Breast epithelium (tissue), 4 donors: ENCODE data around the gene PDE1C. TPM values are rescaled to one million over a fixed set of nuclear protein-coding genes. Genes with fewer than 3 reads are reported as not detected.

Experiments
- DNase-seq, 2 donors: peaks; one replicate each; pipeline ENCODE4 v3.0.0-alpha.2; 2019; ENCODE audit warnings: low spot score in 2 of 2
- H3K27ac ChIP-seq, 2 donors: fragments of 200-600 bp; sonication (generic) in 1 of 2; one replicate each; pipeline ENCODE4 v1.5.1; 2016 to 2019; ENCODE audit warnings: mild to moderate bottlenecking in 1 of 2
- H3K27me3 ChIP-seq, 2 donors: fragments of 200-600 bp; sonication (generic) in 1 of 2; one replicate each; pipeline versions ENCODE4 v1.5.1 to v1.6.0; 2017 to 2019; ENCODE audit warnings: control low read depth in 1 of 2, mild to moderate bottlenecking in 1 of 2
- H3K36me3 ChIP-seq: fragments of 200-600 bp; one replicate; pipeline ENCODE4 v1.5.1; 2019
- H3K4me1 ChIP-seq, 2 donors: fragments of 200-600 bp; sonication (generic); one replicate each; pipeline ENCODE4 v1.5.1; 2016 to 2019; ENCODE audit warnings: control low read depth in 1 of 2
- H3K4me3 ChIP-seq, 3 donors: fragments of 200-600 bp; sonication (generic); 1 replicate in 2 of 3; 2 replicates in 1 of 3; pipeline ENCODE4 v1.5.1; 2016 to 2019; ENCODE audit warnings: mild to moderate bottlenecking in 3 of 3, moderate library complexity in 2 of 3
- H3K9me3 ChIP-seq, 2 donors: fragments of 200-600 bp; sonication (generic) in 1 of 2; one replicate each; pipeline ENCODE4 v1.5.1; 2016 to 2019; ENCODE audit warnings: control low read depth in 1 of 2
- POLR2A ChIP-seq: fragments of 450-650 bp; IDR thresholded peaks from one replicate; pipeline ENCODE4 v1.6.1; 2016; ENCODE audit warnings: antibody characterized with exemption, mild to moderate bottlenecking, moderate library complexity
- POLR2AphosphoS5 ChIP-seq, 3 donors: sonication (generic); formaldehyde crosslinking; IDR thresholded peaks; one replicate each; pipeline ENCODE4 v1.6.1; 2017; ENCODE audit warnings: antibody characterized with exemption in 3 of 3
- intact Hi-C: fragments of 100-400 bp; cut with DNase I; formaldehyde crosslinking; loops from one replicate; pipeline ENCODE4 v1.15.1; 2023; ENCODE audit warnings: low total_unique reads
- total RNA-seq, 3 donors: library from RNA; depleted of rRNA; stranded (reverse); fragments of >200 nt; gene quantifications; one replicate each; pipeline ENCODE4 v1.1.0, GENCODE V29; 2016
- TF ChIP-seq, protein P1 (sequence below), 3 donors: fragments of 450-650 bp; IDR thresholded peaks; one replicate each; pipeline ENCODE4 v1.5.1; 2016 to 2017; ENCODE audit warnings: antibody characterized with exemption in 3 of 3, mild to moderate bottlenecking in 3 of 3, moderate library complexity in 3 of 3

The PDE1C gene
- total RNA-seq, 3 donors from 2014 or later = 3.2 to 30.1 (median 18.7) TPM

DNA sequence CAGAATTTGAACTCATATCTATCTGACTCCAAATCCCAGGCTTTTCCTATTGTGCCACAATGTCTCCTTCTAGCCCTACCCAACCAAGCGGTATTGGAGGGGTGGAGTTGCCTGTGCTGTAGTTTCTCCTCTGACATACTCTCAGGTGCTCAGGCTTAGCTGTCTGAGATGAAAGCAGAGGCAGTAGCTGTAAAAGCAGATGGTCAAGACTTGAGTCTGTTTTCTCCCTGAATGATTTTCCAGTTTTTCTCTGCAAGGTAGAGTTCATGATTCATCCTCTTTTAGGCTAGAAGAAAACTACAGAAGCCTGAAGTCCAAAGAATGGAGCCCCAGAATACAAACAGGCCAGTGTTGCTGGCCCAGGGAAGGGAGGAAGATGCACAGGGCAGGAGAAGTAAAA is 130.0 kb downstream of the PDE1C start:
- TF ChIP-seq, protein P1, sequence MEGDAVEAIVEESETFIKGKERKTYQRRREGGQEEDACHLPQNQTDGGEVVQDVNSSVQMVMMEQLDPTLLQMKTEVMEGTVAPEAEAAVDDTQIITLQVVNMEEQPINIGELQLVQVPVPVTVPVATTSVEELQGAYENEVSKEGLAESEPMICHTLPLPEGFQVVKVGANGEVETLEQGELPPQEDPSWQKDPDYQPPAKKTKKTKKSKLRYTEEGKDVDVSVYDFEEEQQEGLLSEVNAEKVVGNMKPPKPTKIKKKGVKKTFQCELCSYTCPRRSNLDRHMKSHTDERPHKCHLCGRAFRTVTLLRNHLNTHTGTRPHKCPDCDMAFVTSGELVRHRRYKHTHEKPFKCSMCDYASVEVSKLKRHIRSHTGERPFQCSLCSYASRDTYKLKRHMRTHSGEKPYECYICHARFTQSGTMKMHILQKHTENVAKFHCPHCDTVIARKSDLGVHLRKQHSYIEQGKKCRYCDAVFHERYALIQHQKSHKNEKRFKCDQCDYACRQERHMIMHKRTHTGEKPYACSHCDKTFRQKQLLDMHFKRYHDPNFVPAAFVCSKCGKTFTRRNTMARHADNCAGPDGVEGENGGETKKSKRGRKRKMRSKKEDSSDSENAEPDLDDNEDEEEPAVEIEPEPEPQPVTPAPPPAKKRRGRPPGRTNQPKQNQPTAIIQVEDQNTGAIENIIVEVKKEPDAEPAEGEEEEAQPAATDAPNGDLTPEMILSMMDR (IDR thresholded peaks at IDR 0.05) = no peak
- TF ChIP-seq POLR2AphosphoS5 (IDR thresholded peaks at IDR 0.05) = no peak
- TF ChIP-seq POLR2A = no peak
- intact Hi-C loops = no loop called here

DNA sequence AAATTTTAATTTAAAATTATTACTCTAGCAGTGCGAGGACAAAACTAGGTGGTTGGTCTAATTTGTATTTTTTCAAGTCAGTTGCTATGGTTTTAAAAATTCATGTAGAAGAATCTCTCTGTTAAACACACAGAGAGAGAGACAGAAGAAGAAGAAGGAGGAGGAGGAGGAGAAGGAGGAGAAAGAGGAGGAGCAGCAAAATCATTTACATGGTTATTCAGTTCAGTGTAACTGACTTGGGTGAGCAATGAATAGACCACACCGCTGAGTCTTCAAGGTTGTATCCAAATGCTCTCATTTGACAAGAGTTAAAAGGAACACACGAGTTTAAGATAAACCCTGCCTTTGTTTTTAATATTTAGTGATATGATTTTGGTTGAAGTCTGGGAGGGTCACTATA is 131.1 kb downstream of the PDE1C start:
- H3K36me3 ChIP-seq = no peaks in the 10 kb centered on the region
- no peaks in the 10 kb centered on the region for H3K4me1 ChIP-seq
- H3K27me3 ChIP-seq = no peaks in the 10 kb centered on the region
- TF ChIP-seq POLR2AphosphoS5 (IDR thresholded peaks at IDR 0.05) = no peak
- TF ChIP-seq, protein P1 (IDR thresholded peaks at IDR 0.05) = no peak
- no peak for TF ChIP-seq POLR2A
- no peaks in the 10 kb centered on the region for H3K9me3 ChIP-seq
- intact Hi-C loops = no loop called here
- DNase-seq = no peak
- no peak overlapping the region for H3K27ac ChIP-seq
- no peak overlapping the region for H3K4me3 ChIP-seq

More for the DNA sequence above, 130.0 kb downstream of the PDE1C start:
- no peak overlapping the region for H3K4me3 ChIP-seq
- no peaks in the 10 kb centered on the region for H3K36me3 ChIP-seq
- no peak overlapping the region for H3K27ac ChIP-seq
- no peaks in the 10 kb centered on the region for H3K27me3 ChIP-seq
- H3K9me3 ChIP-seq = no peaks in the 10 kb centered on the region
- H3K4me1 ChIP-seq = no peaks in the 10 kb centered on the region
- no peak for DNase-seq

DNA sequence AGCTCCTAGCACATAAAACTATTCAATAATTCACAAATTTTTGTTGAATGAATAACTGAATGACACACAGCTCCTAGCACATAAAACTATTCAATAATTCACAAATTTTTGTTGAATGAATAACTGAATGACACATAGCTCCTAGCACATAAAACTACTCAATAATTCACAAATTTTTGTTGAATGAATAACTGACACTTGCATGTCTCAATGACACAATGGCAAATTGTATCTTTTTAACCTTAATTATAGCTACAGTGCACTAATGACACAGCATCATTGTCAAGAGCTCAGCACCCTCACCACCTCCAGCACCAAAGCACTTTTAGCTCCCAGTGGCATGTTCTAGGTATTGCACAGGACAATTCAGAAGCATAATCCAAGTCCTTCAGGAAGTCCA is 131.6 kb downstream of the PDE1C start:
- no peak for DNase-seq
- H3K9me3 ChIP-seq = no peaks in the 10 kb centered on the region
- H3K27me3 ChIP-seq = no peaks in the 10 kb centered on the region
- intact Hi-C loops = no loop called here
- TF ChIP-seq POLR2A (no peak), POLR2AphosphoS5 (IDR thresholded peaks at IDR 0.05) (no peak)
- TF ChIP-seq, protein P1 (IDR thresholded peaks at IDR 0.05) = no peak
- H3K4me3 ChIP-seq = no peak overlapping the region
- no peaks in the 10 kb centered on the region for H3K4me1 ChIP-seq
- H3K36me3 ChIP-seq = no peaks in the 10 kb centered on the region
- H3K27ac ChIP-seq = no peak overlapping the region

DNA sequence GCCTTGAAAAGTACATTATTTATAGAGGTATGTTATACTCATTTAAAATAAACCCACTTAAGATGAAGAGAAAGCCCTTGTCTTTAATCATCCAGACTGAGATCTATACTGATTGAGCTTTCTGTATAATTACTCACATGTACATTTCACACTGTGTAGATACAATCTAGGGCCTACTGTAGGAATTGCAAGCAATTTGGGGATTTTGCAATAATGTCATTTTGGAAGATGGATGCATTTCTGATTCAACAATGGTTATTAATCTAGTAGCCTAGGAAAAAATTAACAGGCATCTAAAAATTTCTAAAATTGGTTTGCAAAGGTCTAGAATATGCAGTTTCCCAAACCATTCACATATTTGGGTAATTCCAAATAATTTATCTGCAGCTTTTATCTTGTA is 132.2 kb downstream of the PDE1C start:
- intact Hi-C loops = no loop called here
- Histone ChIP-seq H3K4me1 (no peaks in the 10 kb centered on the region), H3K36me3 (no peaks in the 10 kb centered on the region), H3K27me3 (no peaks in the 10 kb centered on the region), H3K9me3 (no peaks in the 10 kb centered on the region), H3K27ac (no peak overlapping the region), H3K4me3 (no peak overlapping the region)
- TF ChIP-seq, protein P1 (IDR thresholded peaks at IDR 0.05) = no peak
- TF ChIP-seq POLR2A (no peak), POLR2AphosphoS5 (IDR thresholded peaks at IDR 0.05) (no peak)
- no peak for DNase-seq

DNA sequence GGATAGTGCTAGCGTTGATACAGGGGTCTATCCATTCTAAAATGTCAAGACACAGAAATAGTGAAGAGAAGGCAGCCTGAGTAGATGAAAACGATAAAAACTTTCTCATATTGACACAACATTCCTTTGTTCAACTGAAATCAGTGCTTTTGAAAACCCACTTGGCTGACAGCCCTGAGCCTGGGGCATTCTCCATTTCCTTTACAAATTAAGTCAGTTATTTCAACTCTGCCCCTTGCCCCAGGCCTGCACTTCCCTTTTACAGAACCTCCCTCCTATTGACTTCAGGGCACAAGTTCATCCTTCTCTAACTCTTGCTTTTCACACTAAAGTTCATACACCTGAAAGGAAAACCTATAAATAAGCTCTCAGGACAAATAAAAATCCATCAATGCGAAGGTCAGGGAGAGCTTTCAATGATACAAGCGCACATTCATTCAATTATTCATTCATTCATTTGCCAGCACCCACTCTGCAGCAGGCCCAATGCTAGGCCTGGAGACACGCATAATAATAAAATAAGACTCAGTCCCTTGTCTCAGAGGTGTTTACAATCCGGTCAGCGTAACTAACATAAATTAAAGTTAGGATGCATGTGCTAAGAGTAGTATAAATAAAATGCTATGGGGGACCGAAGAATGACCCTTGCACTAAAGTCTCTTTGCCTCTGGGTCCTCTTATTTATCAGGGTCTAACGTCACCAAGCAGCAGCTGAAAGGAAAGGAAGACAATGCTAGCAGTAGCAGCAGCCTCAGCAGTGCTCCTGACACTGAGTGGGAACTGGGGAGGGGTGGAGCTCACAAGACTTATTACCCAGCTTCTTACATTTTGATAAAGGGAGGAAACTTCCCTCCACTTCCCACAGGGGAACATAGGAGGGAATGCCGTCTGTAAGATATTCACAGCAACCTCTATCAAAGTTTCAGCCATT is 134.8 kb downstream of the PDE1C start:
- no peaks in the 10 kb centered on the region for H3K9me3 ChIP-seq

More for the DNA sequence above, 134.8 kb downstream of the PDE1C start:
- Histone ChIP-seq H3K36me3 (no peaks in the 10 kb centered on the region), H3K4me3 (no peak overlapping the region), H3K27ac (peak overlapping the region in 1 of 2 donors; percentile 2), H3K4me1 (no peaks in the 10 kb centered on the region), H3K27me3 (no peaks in the 10 kb centered on the region)
- TF ChIP-seq, protein P1 (IDR thresholded peaks at IDR 0.05) = no peak
- TF ChIP-seq POLR2AphosphoS5 (IDR thresholded peaks at IDR 0.05) = no peak
- no peak for TF ChIP-seq POLR2A
- no peak for DNase-seq
- intact Hi-C loops = no loop called here
